H1 (cell line): ENCODE measurements around the gene POTEJ. TPM values are rescaled to one million over a fixed set of nuclear protein-coding genes. Genes with fewer than 3 reads are reported as not detected.
"Not testable (repeated sequence)": the region's sequence is repeated elsewhere in the genome, so short reads cannot be mapped to it uniquely, and the experiment has no call there.

Experiments
- CTCF ChIA-PET: fragments of 300-600 bp; sonication (Branson Sonifier 250); formaldehyde crosslinking; loops from one replicate; lab custom pipeline; 2021; ENCODE audit not compliant: partially characterized antibody; lab: Charles Lee
- POLR2A ChIA-PET: fragments of 300-600 bp; sonication (Branson Sonifier 250); formaldehyde crosslinking; loops from one replicate; lab custom pipeline; 2021; ENCODE audit warnings: inconsistent platforms; ENCODE audit not compliant: partially characterized antibody; lab: Charles Lee
- DNase-seq, 2 experiments: peaks; one replicate each; pipeline versions ENCODE4 v3.0.0 to v3.0.0-alpha.2; 2010 to 2022; ENCODE audit warnings: low spot score in 2 of 2, low read depth in 1 of 2, mixed read lengths in 1 of 2
- FAIRE-seq: peaks from 2 replicates; lab custom pipeline; 2011; peaks lifted over from hg19 to GRCh38; lab: Jason Lieb, UNC
- H2AFZ ChIP-seq: 2 replicates; pipeline ENCODE4 v1.8.1; 2012; ENCODE audit warnings: low read length, inconsistent platforms
- H2AK5ac ChIP-seq: 2 replicates; pipeline ENCODE4 v1.6.1; 2013; ENCODE audit warnings: low read depth, low read length
- H2BK120ac ChIP-seq: replicated peaks from 2 replicates; pipeline ENCODE3; 2013; ENCODE audit warnings: low read depth, low read length, inconsistent platforms
- H2BK12ac ChIP-seq: 2 replicates; pipeline ENCODE4 v1.6.1; 2013; ENCODE audit warnings: low read depth, low read length
- H2BK15ac ChIP-seq: 2 replicates; pipeline ENCODE4 v1.6.1; 2013; ENCODE audit warnings: low read length
- H2BK20ac ChIP-seq: 2 replicates; pipeline ENCODE4 v1.6.1; 2013; ENCODE audit warnings: low read length
- H2BK5ac ChIP-seq: 2 replicates; pipeline ENCODE4 v1.6.1; 2013; ENCODE audit warnings: low read depth, low read length
- H3K14ac ChIP-seq: 2 replicates; pipeline ENCODE4 v1.6.1; 2013; ENCODE audit warnings: inconsistent platforms; ENCODE audit not compliant: insufficient read length
- H3K18ac ChIP-seq: 2 replicates; pipeline ENCODE4 v1.6.1; 2013; ENCODE audit warnings: low read length; ENCODE audit errors: extremely low read depth
- H3K23ac ChIP-seq: 2 replicates; pipeline ENCODE4 v1.6.1; 2013; ENCODE audit warnings: inconsistent platforms; ENCODE audit not compliant: insufficient read length
- H3K23me2 ChIP-seq: 2 replicates; pipeline ENCODE4 v1.6.1; 2013; ENCODE audit warnings: low read depth, low read length
- H3K27ac ChIP-seq: 2 replicates; pipeline ENCODE4 v1.6.1; 2011; ENCODE audit warnings: low read depth, low read length, inconsistent platforms
- H3K27me3 ChIP-seq, 4 experiments: replicated peaks in 1 of 4; 1 replicate in 1 of 4; 2 replicates in 3 of 4; pipeline versions ENCODE4 v1.6.1 to v1.8.1; 2011 to 2013; ENCODE audit warnings: low read length in 3 of 4, mild to moderate bottlenecking in 3 of 4, inconsistent platforms in 2 of 4, mixed read lengths in 2 of 4, moderate library complexity in 1 of 4; ENCODE audit not compliant: control insufficient read depth in 3 of 4, insufficient read depth in 3 of 4; ENCODE audit errors: extremely low read depth in 1 of 4
- H3K36me3 ChIP-seq, 4 experiments: 2 replicates each; pipeline versions ENCODE4 v1.6.1 to v1.8.1; 2011 to 2013; ENCODE audit warnings: mild to moderate bottlenecking in 4 of 4, low read length in 3 of 4, moderate library complexity in 2 of 4, control low read depth in 1 of 4, inconsistent platforms in 1 of 4; ENCODE audit not compliant: insufficient read depth in 4 of 4, control insufficient read depth in 2 of 4
- H3K4ac ChIP-seq: replicated peaks from 2 replicates; pipeline ENCODE3; 2013; ENCODE audit warnings: low read length, low read depth, mixed read lengths, inconsistent platforms; ENCODE audit not compliant: insufficient read length
- H3K4me1 ChIP-seq, 4 experiments: replicated peaks in 1 of 4; 1 replicate in 1 of 4; 2 replicates in 3 of 4; pipeline versions ENCODE4 v1.6.1 to v1.8.1; 2011 to 2013; ENCODE audit warnings: low read length in 3 of 4, inconsistent platforms in 2 of 4, mixed read lengths in 1 of 4; ENCODE audit not compliant: insufficient read depth in 4 of 4, control insufficient read depth in 3 of 4
- H3K4me2 ChIP-seq, 2 experiments: 2 replicates each; pipeline versions ENCODE4 v1.6.1 to v1.8.1; 2011 to 2013; ENCODE audit warnings: low read depth in 2 of 2, low read length in 2 of 2, control low read depth in 1 of 2, inconsistent platforms in 1 of 2, mild to moderate bottlenecking in 1 of 2; ENCODE audit not compliant: insufficient read depth in 1 of 2
- H3K4me3 ChIP-seq, 4 experiments: fragments of 200-600, 300-600 bp in 1 of 4; sonication (generic), shearing (Covaris generic), sonication (Bioruptor Twin) in 1 of 4; 2 replicates each; pipeline versions ENCODE4 v1.5.1 to v1.8.1; 2011 to 2016; ENCODE audit warnings: low read length in 4 of 4, low read depth in 3 of 4, control low read depth in 2 of 4, inconsistent platforms in 2 of 4, mild to moderate bottlenecking in 2 of 4, mixed read lengths in 1 of 4, moderate library complexity in 1 of 4; ENCODE audit not compliant: insufficient read depth in 2 of 4; ENCODE audit errors: extremely low read depth in 1 of 4
- H3K56ac ChIP-seq: replicated peaks from 2 replicates; pipeline ENCODE3; 2013; ENCODE audit warnings: low read depth, mild to moderate bottlenecking, mixed read lengths, low read length, inconsistent platforms; ENCODE audit not compliant: insufficient read length
- H3K79me1 ChIP-seq: 2 replicates; pipeline ENCODE4 v1.6.1; 2013; ENCODE audit warnings: low read depth, low read length, control low read depth
- H3K79me2 ChIP-seq, 2 experiments: 2 replicates each; pipeline versions ENCODE4 v1.6.1 to v1.8.1; 2012 to 2013; ENCODE audit warnings: low read length in 2 of 2, mild to moderate bottlenecking in 2 of 2, inconsistent platforms in 1 of 2; ENCODE audit not compliant: insufficient read depth in 2 of 2, control insufficient read depth in 1 of 2
- H3K9ac ChIP-seq, 4 experiments: replicated peaks in 1 of 4; 1 replicate in 1 of 4; 2 replicates in 3 of 4; pipeline versions ENCODE4 v1.6.1 to v1.8.1; 2011 to 2013; ENCODE audit warnings: low read depth in 3 of 4, low read length in 3 of 4, control low read depth in 2 of 4, mild to moderate bottlenecking in 2 of 4, moderate library complexity in 2 of 4, inconsistent platforms in 1 of 4; ENCODE audit errors: extremely low read depth in 1 of 4
- H3K9me3 ChIP-seq, 2 experiments: 2 replicates each; pipeline versions ENCODE4 v1.6.1 to v1.8.1; 2012 to 2013; ENCODE audit warnings: mild to moderate bottlenecking in 2 of 2, moderate library complexity in 2 of 2, control low read depth in 1 of 2, inconsistent platforms in 1 of 2, low read depth in 1 of 2, low read length in 1 of 2, mixed read lengths in 1 of 2; ENCODE audit not compliant: insufficient read depth in 2 of 2
- H4K20me1 ChIP-seq, 2 experiments: replicated peaks in 1 of 2; 2 replicates each; pipeline versions ENCODE3 to v1.8.1; 2011 to 2013; ENCODE audit warnings: inconsistent platforms in 2 of 2, low read length in 2 of 2, mild to moderate bottlenecking in 1 of 2; ENCODE audit not compliant: insufficient read depth in 2 of 2, control insufficient read depth in 1 of 2
- H4K5ac ChIP-seq: 2 replicates; pipeline ENCODE4 v1.6.1; 2013; ENCODE audit warnings: low read length, low read depth, mixed read lengths, inconsistent platforms; ENCODE audit not compliant: insufficient read length
- H4K8ac ChIP-seq: 2 replicates; pipeline ENCODE4 v1.8.0; 2013; ENCODE audit warnings: mild to moderate bottlenecking, moderate library complexity, low read length, inconsistent platforms; ENCODE audit not compliant: insufficient read depth; ENCODE audit errors: extremely low read depth
- H4K91ac ChIP-seq: replicated peaks from 2 replicates; pipeline ENCODE3; 2013; ENCODE audit warnings: low read length, mixed read lengths, inconsistent platforms; ENCODE audit not compliant: insufficient read length
- WGBS, 2 experiments: shearing (Covaris generic) in 1 of 2; methylation state at CpG; one replicate each; pipeline versions ENCODE4 v1.1.6 to v1.1.7; 2013 to 2015; ENCODE audit warnings: low lambda C conversion rate in 2 of 2, mixed read lengths in 2 of 2, inconsistent platforms in 1 of 2, low coverage in 1 of 2, missing lambda C conversion rate in 1 of 2; ENCODE audit not compliant: insufficient replicate concordance in 2 of 2, insufficient coverage in 1 of 2, insufficient read length in 1 of 2; ENCODE audit errors: extremely low coverage in 1 of 2, missing lambda C conversion rate in 1 of 2; 5-methylcytosine and 5-hydroxymethylcytosine counted together
- polyA plus RNA-seq, 7 experiments: library from polyadenylated mRNA; depleted of rRNA in 3 of 7; stranded (reverse) in 5 of 7; unstranded in 2 of 7; fragments of >200 nt in 5 of 7; fragments of 200-250 nt in 2 of 7; gene quantifications; 1 replicate in 5 of 7; 2 replicates in 1 of 7; 4 replicates in 1 of 7; pipeline versions ENCODE4 v1.2.1 to v1.2.3, GENCODE V29; 2011 to 2013; ENCODE audit warnings: missing spikeins in 2 of 7, mixed read lengths in 2 of 7
- total RNA-seq: library from RNA; stranded (reverse); fragmentation: NEBNext Ultra II Directional; extraction: Animal tissue kit (Norgen Biotek cat#: 25700); gene quantifications from 2 replicates; pipeline ENCODE4 v1.2.1, GENCODE V29; 2021

The POTEJ gene
- total and polyA plus RNA-seq, 2 of the 8 experiments (the other 6 are each of a cell fraction or from before 2014, with no cell fraction given) = not detected

GRCh38 chr2:130599926-130600325 is 11.3 kb upstream of the POTEJ start:
- H4K91ac ChIP-seq, H3K79me2 ChIP-seq, H3K79me1 ChIP-seq, H2AK5ac ChIP-seq, H3K4me1 ChIP-seq, H3K9ac ChIP-seq, H2BK15ac ChIP-seq, H3K9me3 ChIP-seq, H3K23ac ChIP-seq, H3K4ac ChIP-seq, DNase-seq, H4K8ac ChIP-seq, H2BK120ac ChIP-seq, POLR2A ChIA-PET, H3K23me2 ChIP-seq, H4K5ac ChIP-seq, H2BK12ac ChIP-seq, H4K20me1 ChIP-seq, H2BK20ac ChIP-seq, FAIRE-seq, H3K14ac ChIP-seq, H3K27ac ChIP-seq, H3K4me2 ChIP-seq, H3K56ac ChIP-seq, H3K27me3 ChIP-seq, H3K18ac ChIP-seq, H2BK5ac ChIP-seq, H2AFZ ChIP-seq, H3K4me3 ChIP-seq, CTCF ChIA-PET, H3K36me3 ChIP-seq: not testable (repeated sequence)
- WGBS, 2 experiments = 81% methylated on average over 7 of the region's 9 CpGs; no CpG with 5 or more reads in 1 of the 2 experiments

GRCh38 chr2:130601648-130602302 is 9.5 kb upstream of the POTEJ start:
- H2AFZ ChIP-seq, H4K8ac ChIP-seq, H2BK120ac ChIP-seq, H2BK15ac ChIP-seq, H3K79me1 ChIP-seq, H4K91ac ChIP-seq, H3K4me1 ChIP-seq, H3K23ac ChIP-seq, DNase-seq, H3K23me2 ChIP-seq, H3K79me2 ChIP-seq, H3K27ac ChIP-seq, H3K9me3 ChIP-seq, H3K9ac ChIP-seq, H2AK5ac ChIP-seq, H3K4ac ChIP-seq, POLR2A ChIA-PET, H4K20me1 ChIP-seq, H3K18ac ChIP-seq, H3K56ac ChIP-seq, H3K27me3 ChIP-seq, H2BK20ac ChIP-seq, CTCF ChIA-PET, H2BK12ac ChIP-seq, H3K4me3 ChIP-seq, H3K36me3 ChIP-seq, H2BK5ac ChIP-seq, H3K4me2 ChIP-seq, H4K5ac ChIP-seq, H3K14ac ChIP-seq: not testable (repeated sequence)
- peak; percentile 58 for FAIRE-seq
- WGBS, 2 experiments = 74% methylated on average over 5 of the region's 15 CpGs; no CpG with 5 or more reads in 1 of the 2 experiments
